ENCODE results near the gene PLSCR1. TPM values are rescaled to one million over a fixed set of nuclear protein-coding genes. Genes with fewer than 3 reads are reported as not detected.

The PLSCR1 gene
- total RNA-seq, 4 donors from 2014 or later: 40.7 to 221 (median 58.2) TPM

GRCh38 chr3:146504498-146505197 is 39.8 kb downstream of the PLSCR1 start:
- Histone ChIP-seq H3K27me3 (no peaks in the 10 kb centered on the region), H3K9me3 (no peaks in the 10 kb centered on the region), H3K36me3 (no peaks in the 10 kb centered on the region), H3K27ac (replicated peaks in 1 of 4) (no peak overlapping the region), H3K4me1 (peaks cover 0 to 17% (median 6%) of the 10 kb centered on the region in 4 donors), H3K4me3 (no peak overlapping the region)
- no peak for DNase-seq (ENCODE audit: extremely low spot score)
- TF ChIP-seq POLR2A (IDR thresholded peaks at IDR 0.05; ENCODE audit: low read depth) (no peak), CTCF (IDR thresholded peaks at IDR 0.05) (no peak), EP300 (IDR thresholded peaks at IDR 0.05) (no peak), POLR2AphosphoS5 (IDR thresholded peaks at IDR 0.05) (no peak)
- 83% methylated on average over 3 of the region's 3 CpGs for WGBS
- intact Hi-C loops (cut with DNase I): no loop called here

- Histone ChIP-seq H3K36me3 (no peaks in the 10 kb centered on the region), H3K4me3 (no peak overlapping the region), H3K4me1 (peaks cover 0 to 17% (median 6%) of the 10 kb centered on the region in 4 donors), H3K9me3 (no peaks in the 10 kb centered on the region), H3K27ac (replicated peaks in 1 of 4) (no peak overlapping the region), H3K27me3 (no peaks in the 10 kb centered on the region)
- no peak for TF ChIP-seq EP300 (IDR thresholded peaks at IDR 0.05)
- TF ChIP-seq POLR2A (IDR thresholded peaks at IDR 0.05; ENCODE audit: low read depth): no peak
- TF ChIP-seq POLR2AphosphoS5 (IDR thresholded peaks at IDR 0.05): no peak
- no peak for TF ChIP-seq CTCF (IDR thresholded peaks at IDR 0.05)
- 93% methylated on average over 12 of the region's 12 CpGs for WGBS
- intact Hi-C loops (cut with DNase I): no loop called here
- DNase-seq (ENCODE audit: extremely low spot score): no peak
Measured at GRCh38 chr3:146503461-146504202, 40.8 kb downstream of the PLSCR1 start.

- peaks cover 0 to 17% (median 6%) of the 10 kb centered on the region in 4 donors for H3K4me1 ChIP-seq
- intact Hi-C loops (cut with DNase I): no loop called here
- no peak for TF ChIP-seq CTCF (IDR thresholded peaks at IDR 0.05)
- no peak for TF ChIP-seq POLR2A (IDR thresholded peaks at IDR 0.05; ENCODE audit: low read depth)
- TF ChIP-seq EP300 (IDR thresholded peaks at IDR 0.05): no peak
- TF ChIP-seq POLR2AphosphoS5 (IDR thresholded peaks at IDR 0.05): no peak
- 88% methylated on average over 1 of the region's 1 CpG for WGBS
- H3K9me3 ChIP-seq: no peaks in the 10 kb centered on the region
- H3K4me3 ChIP-seq: no peak overlapping the region
- H3K27me3 ChIP-seq: no peaks in the 10 kb centered on the region
- no peaks in the 10 kb centered on the region for H3K36me3 ChIP-seq
- H3K27ac ChIP-seq (replicated peaks in 1 of 4): no peak overlapping the region
- no peak for DNase-seq (ENCODE audit: extremely low spot score)
Measured at GRCh38 chr3:146502887-146503460, 41.4 kb downstream of the PLSCR1 start.

GRCh38 chr3:146501752-146502151 is 42.7 kb downstream of the PLSCR1 start:
- H3K36me3 ChIP-seq: no peaks in the 10 kb centered on the region
- no peak for TF ChIP-seq POLR2AphosphoS5 (IDR thresholded peaks at IDR 0.05)
- no peak for TF ChIP-seq EP300 (IDR thresholded peaks at IDR 0.05)
- no peak for TF ChIP-seq POLR2A (IDR thresholded peaks at IDR 0.05; ENCODE audit: low read depth)
- no peak for TF ChIP-seq CTCF (IDR thresholded peaks at IDR 0.05)
- H3K9me3 ChIP-seq: no peaks in the 10 kb centered on the region
- no peak overlapping the region for H3K4me3 ChIP-seq
- no peak overlapping the region for H3K27ac ChIP-seq (replicated peaks in 1 of 4)
- no peak for DNase-seq (ENCODE audit: extremely low spot score)
- peaks cover 0 to 10% (median under 1%) of the 10 kb centered on the region in 4 donors for H3K4me1 ChIP-seq
- intact Hi-C loops (cut with DNase I): no loop called here
- no peaks in the 10 kb centered on the region for H3K27me3 ChIP-seq
